ENCODE results near the gene XXYLT1.

GRCh38 chr3:195120267-195120601 is 150.7 kb downstream of the XXYLT1 start:
- no peak for TF ChIP-seq YY1 (IDR thresholded peaks at IDR 0.05; ENCODE audit: insufficient read depth, insufficient read length)
- TF ChIP-seq ZNF274 (IDR thresholded peaks at IDR 0.05; ENCODE audit: low read depth, low read length): no peak
- no peak for TF ChIP-seq SUZ12 (IDR thresholded peaks at IDR 0.05; ENCODE audit: extremely low read depth, insufficient read depth, insufficient read length)
